Right kidney (tissue), 1 donor: ENCODE data around the gene CRIM1.

Source experiments
- DNase-seq: peaks from one replicate; pipeline ENCODE4 v3.0.0-alpha.2; 2016

The CRIM1 gene

DNA sequence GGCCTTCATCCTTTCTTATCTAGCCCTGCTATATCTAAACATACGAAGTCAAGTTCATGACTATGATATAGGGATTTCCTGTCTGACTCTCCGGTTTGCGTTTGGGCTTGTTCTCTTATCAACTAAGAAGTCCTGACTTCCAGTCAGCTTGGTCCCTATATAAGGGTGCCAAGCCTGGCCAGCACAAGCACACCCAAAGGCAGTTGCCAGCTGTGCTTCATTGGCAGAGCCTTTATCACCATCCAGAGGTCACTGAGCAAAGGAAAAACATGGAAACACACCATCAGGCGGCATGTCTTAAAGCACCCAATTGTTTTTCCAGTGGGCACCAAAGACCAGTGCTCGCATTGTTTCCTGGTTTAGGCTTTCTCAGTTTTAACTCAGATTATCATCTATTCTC is 169.7 kb downstream of the CRIM1 start:
- DNase-seq, result no peak

DNA sequence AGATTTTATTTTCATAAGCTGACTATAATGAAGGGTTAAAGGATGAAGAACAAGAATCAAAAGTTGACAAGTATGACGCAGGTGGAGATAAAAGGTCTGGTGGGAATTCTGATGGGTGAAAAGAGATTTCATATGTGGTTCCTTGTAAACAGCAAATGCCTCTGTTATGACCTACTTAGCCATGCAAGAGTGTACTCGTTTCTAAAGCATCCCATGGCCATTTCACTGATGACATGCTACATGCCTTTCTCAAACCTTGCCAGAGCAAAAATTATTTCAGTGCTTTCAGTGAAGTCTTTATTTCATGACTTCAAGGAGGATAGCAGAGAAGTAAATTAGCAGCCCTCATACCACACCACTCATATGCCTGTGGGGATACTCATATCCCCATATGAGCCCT is 170.6 kb downstream of the CRIM1 start:
- DNase-seq, result no peak

DNA sequence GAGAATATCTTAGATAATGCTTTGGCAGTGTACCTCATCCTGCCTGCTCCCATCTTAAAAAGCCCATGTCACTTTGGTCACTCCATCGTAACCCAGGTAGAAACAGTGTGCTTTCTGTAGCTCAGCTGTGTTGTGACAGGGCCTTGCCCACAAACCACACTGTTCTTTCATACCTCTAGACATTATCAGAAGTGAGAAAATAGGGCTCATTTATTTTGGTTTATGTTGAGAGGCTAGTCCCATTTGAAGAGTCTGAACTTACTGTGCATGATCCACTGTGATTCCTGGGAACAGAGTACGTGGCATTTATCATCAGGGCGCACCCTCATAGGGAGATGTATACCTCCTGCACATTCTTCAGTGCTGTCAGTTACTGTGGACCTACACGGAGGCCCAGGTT is 172.7 kb downstream of the CRIM1 start:
- no peak for DNase-seq

DNA sequence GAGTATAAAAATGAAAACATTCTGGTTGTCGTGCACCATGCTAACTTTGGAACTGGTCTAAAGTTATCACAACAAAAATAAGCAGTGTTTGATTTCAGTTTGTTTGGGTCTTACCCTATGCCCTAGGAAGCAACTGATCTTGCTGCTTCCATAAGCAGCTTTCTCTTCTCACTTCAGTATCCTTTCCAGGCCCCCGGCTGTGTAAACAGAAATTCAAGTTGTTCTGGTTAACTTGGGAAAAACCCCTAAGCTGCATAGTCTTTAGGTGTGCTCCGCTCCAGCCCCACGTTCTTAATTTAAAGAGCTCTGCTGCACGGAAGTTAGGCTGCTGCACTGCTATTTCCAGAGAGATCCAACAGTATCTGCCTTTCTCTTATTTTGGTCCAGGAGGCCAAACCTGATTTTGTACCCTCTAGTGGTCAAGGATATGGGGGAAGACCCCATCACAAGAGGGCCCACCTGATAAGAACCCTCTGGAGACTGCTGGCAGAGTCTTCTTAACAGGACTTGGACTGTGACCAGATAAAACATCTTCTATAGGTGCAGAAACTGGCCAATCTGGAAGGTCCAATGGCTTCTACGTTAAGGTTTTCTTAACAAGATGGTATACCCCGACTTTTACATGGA is 173.3 kb downstream of the CRIM1 start:
- DNase-seq, result no peak

DNA sequence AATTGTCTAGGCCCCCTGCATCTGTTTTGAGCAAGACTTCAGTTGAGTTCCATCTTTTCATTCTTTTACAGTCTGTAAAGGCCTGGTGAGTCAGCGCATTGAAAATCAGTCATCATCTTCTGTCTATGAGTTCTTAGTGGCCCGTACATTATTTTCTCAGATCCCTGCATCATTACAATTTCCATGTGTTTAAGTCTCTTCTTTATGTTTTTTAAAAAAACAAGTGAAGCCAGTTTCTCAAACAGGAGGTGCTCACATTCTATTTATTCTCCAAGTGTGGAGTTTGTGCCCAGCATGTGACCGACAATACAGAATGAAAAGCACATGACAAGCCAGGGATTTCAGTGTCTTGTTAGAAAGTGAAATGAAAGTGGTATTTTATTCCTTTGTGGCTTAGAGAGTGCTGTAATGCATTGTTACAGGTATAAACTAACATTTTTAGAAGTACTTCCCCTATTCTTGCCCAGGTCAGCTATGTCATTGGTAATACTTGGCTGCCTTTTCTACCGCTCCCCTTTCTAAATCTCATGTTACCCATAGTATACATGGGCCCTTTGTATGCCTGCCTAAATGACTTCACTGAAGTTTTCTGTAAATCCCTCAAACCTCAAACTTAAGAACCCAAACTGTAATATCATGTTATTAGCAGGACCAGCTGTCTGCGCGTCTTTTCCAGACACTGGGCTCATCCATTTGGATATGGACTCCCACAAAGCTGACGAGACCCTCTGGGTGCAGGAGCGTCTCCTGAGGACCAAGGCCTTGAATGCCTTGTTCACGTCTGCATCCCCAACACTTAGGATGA is 174.8 kb downstream of the CRIM1 start:
- no peak for DNase-seq

DNA sequence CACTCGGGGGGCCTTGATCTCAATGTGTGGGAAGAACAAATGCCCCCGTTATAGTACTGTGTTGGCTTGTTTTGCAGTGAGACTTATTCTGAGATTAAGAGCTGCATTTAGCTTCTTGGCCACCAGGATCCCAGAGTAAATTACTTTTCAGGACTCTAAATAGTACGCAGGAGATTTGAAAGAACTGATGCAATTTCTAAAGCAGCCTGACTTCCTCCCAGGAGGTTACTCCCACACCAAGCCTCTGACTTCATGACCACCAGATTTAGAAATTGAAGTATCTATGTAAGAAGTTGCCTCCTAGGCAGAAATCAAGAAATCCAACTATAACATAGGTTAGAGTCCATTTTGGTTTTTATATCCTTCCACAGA is 175.4 kb downstream of the CRIM1 start:
- no peak for DNase-seq

DNA sequence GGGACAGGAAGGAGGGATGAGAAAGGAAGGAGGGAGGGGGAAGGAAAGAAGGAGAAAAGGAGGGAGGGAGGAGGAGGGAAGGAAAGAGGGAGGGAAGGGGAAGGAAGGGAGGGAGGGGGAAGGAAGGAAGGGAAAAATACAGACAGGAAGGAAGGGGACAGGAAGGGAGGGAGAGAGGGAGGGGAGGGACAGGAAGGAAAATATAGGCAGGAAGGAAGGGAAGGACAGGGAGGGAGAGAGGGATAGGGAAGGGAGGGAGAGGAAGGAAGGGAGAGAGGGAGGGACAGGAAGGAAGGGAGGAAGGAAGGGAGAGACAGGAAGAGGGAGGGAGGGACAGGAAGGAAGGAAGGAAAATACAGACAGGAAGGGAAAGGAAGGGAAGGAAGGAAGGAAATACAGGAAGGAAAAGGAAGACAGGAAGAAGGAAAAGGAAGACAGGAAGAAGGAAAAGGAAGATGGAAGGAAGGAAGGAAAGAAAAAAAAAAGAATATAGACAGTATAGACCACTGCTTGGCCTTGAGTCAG is 178.8 kb downstream of the CRIM1 start:
- DNase-seq, result no peak

DNA sequence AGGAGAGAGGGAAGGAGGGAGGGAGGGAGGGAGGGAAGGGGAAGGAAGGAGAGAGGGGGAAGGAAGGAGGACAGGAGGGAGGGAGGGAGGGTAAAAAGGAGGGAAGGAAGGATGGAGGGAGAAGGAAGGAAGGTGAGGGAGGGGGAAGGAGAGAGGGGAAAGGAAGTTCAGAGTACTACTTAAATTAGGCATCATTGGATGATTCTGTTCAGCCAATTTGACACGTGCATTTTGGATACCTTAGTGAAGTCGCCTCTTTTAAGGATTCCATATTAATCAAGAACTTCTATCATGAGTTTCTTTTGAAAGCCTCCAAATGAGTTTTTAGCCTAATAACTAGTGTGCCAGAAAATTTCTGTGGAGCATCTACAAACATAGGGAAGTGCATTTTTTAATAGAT is 179.5 kb downstream of the CRIM1 start:
- no peak for DNase-seq

DNA sequence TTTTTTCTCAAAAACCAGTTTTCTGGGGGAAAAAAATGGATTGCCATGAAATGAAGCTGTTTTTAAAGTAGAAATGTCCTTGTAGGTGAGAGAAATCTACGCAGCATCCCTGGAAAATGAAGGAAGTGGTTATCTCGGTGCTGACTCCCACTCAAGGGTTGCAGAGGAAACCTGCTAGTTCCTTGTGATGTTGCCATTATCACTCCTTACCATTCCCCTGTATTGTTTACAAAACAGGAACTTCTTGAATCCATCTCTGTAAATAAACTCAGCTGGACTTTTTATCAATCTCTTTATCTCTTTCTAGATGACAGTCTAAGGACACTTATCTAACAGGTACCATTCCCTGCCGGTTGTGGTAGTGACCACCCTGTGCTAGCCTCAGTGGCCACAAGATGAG is 181.2 kb downstream of the CRIM1 start:
- no peak for DNase-seq

DNA sequence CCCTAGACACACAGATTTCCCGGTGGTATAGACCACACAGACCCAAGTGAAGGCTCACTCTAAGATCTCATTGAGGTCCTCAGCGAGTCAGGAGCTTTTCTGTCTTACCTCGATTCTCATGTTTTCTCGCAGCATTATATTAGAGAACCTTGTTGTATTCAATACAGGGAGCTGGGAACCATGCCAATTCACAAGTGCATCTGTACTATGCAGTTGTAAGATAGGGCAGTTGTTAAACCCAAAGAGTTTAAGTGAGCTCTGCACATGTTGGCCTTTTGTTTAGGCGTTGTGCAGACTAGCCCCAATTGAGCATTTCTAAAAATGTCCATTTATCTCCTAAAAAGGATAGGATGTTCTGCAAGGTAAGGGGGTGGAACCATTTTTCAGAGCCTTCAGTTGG is 182.8 kb downstream of the CRIM1 start:
- no peak for DNase-seq

DNA sequence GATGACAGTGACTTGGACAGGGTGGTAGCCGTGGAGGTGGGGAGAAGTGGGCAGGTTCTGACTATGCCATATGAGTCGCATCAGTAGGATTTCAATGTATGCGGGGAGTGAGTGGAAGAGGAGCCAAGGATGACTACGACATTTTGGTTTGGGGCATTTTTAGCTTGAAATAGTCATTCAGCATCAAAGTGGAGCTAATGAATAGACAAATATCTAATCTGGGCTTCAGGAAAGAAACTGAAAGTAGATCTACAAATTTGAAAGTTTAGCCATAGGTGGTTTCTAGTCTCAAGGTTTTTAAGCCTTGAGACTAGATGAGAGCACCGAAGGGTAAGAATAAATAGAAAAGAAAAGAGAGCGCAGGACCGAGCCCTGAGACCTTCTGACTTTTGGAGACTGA is 184.1 kb downstream of the CRIM1 start:
- DNase-seq, result no peak

DNA sequence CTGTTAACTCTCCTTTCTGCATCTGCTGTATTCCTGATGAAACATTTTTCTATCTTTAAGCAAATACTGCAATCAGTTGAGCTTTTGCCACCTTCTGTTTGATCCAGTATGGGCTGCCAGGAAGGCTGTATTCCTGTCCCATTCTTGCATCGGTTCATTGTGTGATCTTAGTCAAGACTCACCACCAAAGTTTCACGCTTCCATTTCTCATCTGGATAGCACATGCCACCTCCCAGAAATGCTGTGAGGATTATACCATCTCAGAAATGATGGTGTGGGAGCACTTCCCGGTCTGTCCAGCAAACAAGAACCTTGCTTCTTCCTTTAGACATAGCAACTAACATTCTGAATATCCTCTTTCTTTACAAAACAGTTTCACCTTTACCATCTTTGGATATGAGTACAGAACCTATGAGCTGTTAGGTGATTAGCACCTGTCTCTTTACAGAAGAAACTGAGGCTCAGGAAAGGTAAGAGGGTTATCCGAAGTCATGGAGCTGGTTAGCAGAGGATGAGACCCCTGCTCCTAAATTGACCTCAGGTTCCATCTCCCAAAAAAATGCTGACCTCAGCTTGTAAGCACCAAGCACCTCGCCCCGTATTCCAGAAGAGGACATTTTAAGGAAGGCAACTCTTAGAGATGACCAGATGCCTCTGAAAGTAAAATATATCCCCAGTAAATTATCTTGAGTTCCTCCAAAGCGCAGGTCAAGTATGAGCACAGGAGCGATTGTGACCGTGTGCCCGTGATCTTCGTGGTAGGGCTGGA is 185.6 kb downstream of the CRIM1 start:
- DNase-seq, result no peak

DNA sequence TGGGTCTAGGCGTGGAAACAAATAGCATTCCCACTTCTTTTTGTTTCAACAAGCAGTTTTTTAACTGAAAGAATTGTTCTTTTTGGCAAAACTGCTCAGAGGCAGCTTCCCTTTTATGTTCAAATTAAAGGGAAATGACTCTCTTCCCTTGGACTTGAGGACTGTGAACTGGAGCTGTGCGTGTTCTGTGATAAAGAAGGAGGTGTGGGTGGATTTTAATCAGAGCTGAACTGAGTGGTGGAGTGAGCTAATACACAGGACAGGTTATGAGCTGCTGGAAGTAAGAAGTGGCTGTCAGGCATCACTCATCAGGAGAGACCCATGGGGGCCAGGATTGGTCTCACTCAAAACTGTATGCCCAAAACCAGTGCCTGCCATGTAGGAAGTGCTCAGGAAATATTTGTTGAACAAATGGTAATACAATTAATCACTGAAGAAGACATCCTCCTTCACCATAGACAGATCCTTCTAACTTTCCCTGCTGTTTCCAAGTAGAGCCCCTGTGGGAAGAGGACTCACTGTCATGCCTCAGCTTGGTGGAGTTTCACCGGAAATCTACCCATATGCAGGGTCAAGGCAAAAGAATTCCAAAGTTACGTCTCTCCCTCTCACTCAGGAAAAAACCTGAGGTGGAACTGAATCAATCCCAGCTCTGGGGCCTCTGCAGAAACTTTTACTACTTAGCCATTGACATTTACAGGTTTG is 186.5 kb downstream of the CRIM1 start:
- no peak for DNase-seq

DNA sequence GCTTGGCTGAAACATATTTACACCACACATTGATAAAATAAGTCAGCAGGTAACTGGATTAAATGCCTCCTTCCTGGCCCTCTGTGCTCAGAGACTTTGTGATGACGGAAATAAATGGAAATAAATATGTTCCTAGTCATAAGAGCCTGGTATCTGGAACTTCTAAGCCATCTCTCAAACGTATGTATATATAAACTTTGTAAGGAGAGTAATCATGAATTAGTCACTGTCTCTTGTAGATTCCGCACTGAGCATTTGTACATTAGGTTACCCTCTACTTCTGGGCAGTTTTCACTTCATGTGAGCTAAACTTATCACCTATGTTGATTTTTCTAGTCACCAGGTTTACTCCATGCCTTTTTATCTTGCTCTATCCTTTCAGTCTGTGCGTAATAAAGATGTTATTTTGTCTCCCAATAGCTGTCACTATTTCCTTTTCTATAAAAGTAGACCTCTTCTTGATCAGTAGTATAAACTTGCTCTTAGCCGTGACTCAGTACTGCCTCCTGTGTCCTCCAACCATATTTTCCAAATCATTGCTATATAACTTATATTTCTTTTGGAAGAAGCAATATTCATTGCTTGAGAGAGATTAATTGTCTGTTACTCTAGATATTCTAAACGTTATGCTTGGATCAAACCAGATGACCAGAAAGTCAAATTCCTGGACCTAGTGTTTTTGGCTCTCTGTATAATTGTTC is 189.2 kb downstream of the CRIM1 start:
- DNase-seq, result no peak

DNA sequence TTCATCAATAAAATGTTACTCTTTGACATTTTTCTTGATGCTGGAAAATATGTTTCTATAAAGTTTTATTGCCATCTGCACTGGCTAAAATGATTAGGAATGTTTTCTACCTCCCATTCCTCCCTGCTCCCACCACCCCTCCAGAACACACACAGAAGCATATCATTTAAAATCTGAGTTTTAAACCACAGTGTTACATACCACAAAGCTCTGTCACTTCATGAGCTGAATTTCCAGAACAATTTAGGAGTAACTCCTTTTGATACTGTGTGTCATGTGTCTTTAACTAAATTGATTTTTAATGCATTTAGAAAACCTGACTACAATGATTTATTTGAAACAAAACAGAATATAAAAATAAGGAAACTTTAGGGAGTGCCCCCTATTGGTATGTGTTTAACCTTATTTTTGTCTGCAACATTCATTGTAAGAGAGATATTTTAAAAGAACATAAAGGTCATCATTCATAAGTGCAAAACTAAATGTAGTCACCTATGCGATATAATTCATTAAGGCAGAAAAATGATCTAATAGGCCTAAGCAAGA is 190.4 kb downstream of the CRIM1 start:
- no peak for DNase-seq

DNA sequence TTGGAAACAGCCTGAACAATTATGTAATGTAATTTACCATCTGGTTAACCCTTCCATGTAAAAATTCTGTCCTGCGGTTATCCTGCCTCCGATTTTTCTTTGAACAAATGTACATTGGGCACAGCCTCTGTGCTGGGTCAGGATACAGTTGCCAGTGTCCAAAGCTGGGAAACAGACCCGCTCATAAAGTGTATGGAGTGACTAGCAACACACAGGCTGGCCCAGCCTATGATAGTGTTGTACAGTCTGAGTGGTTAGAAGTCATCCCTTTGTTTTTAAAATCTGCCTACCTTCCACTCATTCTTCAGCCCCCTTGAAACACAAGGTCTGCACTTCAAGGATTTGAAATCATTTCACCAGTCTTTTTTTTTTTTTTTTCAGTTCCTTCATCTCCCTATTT is 192.3 kb downstream of the CRIM1 start:
- DNase-seq, result no peak

DNA sequence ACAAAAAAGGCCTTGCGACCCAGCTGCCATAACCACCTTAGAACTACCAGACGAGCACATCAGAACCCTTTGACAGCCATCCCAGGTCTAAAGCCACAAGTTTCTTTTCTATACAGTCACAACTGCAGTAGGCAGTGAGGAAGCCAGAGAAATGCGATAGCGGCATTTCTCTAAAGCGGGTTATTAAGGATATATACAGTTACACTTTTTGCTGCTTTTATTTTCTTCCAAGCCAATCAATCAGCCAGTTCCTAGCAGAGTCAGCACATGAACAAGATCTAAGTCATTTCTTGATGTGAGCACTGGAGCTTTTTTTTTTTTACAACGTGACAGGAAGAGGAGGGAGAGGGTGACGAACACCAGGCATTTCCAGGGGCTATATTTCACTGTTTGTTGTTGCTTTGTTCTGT is 193.6 kb downstream of the CRIM1 start:
- DNase-seq, result no peak

DNA sequence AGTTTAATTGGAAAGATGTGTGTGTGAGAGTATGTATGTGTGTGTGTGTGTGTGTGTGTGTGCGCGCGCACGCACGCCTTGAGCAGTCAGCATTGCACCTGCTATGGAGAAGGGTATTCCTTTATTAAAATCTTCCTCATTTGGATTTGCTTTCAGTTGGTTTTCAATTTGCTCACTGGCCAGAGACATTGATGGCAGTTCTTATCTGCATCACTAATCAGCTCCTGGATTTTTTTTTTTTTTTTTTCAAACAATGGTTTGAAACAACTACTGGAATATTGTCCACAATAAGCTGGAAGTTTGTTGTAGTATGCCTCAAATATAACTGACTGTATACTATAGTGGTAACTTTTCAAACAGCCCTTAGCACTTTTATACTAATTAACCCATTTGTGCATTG is 194.4 kb downstream of the CRIM1 start:
- no peak for DNase-seq

DNA sequence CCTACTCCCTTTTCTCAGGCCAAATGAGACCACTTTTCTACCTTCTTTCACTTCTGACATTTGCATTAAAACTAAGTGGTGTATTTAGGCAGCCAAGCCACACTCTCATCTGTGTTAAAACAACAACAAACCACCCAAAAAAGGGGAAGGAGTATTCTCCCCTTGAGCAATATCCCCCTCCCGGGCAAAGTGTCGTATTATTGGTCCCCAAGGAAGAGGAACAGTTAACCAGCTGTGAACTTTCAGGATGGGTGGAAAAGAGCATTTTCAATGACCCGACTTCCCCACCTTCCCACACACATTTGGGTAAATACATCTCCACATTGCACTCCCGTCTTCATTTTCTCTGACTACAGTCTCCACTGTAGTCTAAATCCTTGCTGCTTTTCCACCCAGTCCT is 198.1 kb downstream of the CRIM1 start:
- DNase-seq, result no peak

DNA sequence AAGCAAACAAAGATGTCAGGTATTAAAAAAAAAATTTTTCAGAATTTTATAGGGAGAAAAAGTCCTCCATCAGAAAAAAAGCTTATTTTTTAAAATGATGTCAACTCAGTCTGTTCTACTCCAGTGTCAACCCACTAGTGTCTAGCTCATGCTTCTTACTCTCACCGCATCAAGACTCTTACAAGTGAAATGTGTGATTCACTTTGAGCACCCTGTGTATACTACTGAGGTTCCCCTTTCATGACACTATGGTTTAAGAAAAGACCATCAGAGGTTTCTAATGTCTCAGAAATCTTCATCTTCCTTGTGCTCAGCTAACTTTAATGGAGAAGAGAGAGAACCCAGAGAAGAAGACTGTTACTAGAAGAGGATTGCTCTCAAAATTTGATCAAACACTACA is 199.0 kb downstream of the CRIM1 start:
- DNase-seq, result no peak

DNA sequence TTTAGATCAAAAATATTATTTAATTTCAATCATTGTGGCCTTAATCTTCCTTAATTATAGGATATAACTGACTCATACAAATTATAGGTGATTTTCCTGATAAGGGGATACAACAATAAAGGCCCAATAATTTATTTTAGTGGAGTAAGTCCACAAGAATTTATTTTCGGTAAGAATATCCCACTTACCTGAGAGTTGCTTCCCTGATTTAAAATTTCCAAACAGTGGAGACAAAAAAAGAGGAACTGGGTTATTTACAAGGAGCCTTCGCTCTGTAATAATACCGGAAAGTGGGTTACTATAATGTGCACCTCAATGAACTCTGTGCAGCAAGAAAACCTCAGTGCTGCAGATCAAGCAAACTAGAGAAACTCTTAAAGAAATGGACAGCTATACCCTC is 200.2 kb downstream of the CRIM1 start:
- DNase-seq, result no peak

DNA sequence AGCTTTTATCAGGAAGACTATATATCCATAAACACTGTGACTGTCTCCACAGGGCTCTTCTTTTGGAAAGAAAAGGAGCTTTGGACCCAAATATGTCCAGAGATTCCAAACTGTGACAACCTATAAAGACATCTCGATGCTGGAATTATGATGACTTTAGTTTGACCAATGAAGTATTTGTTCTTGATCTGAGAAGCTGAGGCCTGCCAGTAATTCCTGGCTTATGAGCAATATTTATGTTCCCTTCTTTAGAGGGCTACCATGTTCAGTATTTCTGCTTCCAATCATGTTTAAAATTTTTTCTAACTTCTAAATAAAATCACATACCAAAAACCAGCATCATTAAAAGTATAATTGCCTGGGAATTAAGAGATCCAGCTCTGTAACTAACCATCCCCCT is 201.3 kb downstream of the CRIM1 start:
- no peak for DNase-seq
